Endothelial cell of hepatic sinusoid (primary cell): Measurements from ENCODE around the gene LCE3D.
"Not testable (repeated sequence)": the region's sequence is repeated elsewhere in the genome, so short reads cannot be mapped to it uniquely, and the experiment has no call there.

Experiments
- in situ Hi-C: cut with HindIII; loops from 2 replicates; pipeline ENCODE4 v1.10.0; 2017; ENCODE audit warnings: low sequenced_read_pairs

The LCE3D gene, protein sequence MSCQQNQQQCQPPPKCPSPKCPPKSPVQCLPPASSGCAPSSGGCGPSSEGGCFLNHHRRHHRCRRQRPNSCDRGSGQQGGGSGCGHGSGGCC

GRCh38 chr1:152580433-152580832 is at the start of gene LCE3D:
Gene LCE3D (minus strand): TSS chr1:152580516. CDS start chr1:152579936, 580 bp downstream.
- in situ Hi-C loops, result no loop called here

DNA sequence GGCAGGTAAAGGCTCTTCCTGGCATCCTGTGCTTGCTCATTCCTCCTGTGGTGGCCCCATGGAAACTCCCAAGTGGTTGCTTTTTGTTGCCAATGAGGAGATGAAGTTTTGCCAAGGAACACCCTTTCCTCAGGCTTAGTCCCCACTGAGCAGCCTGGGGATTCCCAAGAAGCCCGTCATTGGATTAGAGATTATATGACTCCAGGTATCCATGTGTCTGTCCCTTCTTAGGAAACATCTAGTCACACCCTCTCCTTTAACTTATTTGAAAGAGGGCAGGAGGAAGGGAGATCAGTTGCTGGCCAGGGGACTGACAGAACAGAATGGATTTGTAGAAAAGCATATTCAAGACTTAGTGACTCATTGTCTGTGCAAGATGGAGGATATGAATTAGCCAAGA is 46.4 kb upstream of the LCE3D start:
- in situ Hi-C loops, result no loop called here

GRCh38 chr1:152623203-152623844 is 43.0 kb upstream of the LCE3D start:
- in situ Hi-C loops, result no loop called here

GRCh38 chr1:152622803-152623202 is 42.5 kb upstream of the LCE3D start, which contains the start of gene LCE3A:
Gene LCE3A (minus strand): TSS chr1:152623103. CDS start chr1:152623103, 0 bp downstream.
- in situ Hi-C loops, result no loop called here

DNA sequence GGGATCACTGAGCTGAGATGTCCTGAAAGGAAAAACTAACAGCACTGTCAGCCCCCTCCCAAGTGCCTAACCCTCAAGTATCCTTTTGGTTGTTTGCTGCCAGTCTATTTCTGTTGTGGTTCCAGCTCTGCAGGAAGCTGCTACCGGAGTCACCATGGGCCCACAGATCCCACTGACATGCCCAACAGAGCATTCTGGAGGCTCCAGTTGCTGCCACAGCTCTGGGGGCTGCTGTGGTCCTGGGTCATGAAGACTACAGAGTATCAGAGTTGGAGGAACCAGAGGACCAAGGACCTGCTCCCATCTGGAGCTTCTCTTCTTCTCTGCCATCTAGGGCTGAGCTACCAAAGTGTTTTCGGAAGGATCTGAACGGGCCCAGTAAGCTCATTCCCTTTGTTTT is 41.7 kb upstream of the LCE3D start:
- in situ Hi-C loops, result no loop called here

GRCh38 chr1:152613511-152613910 is 33.2 kb upstream of the LCE3D start, which contains the start of gene LCE3B:
Gene LCE3B (plus strand): TSS chr1:152613811. CDS start chr1:152613811, 0 bp downstream.
- in situ Hi-C loops, result no loop called here

GRCh38 chr1:152599934-152600333 is 19.6 kb upstream of the LCE3D start, which contains the start of gene LCE3C:
Gene LCE3C (plus strand): TSS chr1:152600234. CDS start chr1:152600732, 498 bp downstream.
- in situ Hi-C loops, result no loop called here

GRCh38 chr1:152596986-152597385 is 16.7 kb upstream of the LCE3D start:
- in situ Hi-C loops, result no loop called here

- in situ Hi-C loops, result no loop called here
Measured at GRCh38 chr1:152585586-152585985, 5.3 kb upstream of the LCE3D start.

DNA sequence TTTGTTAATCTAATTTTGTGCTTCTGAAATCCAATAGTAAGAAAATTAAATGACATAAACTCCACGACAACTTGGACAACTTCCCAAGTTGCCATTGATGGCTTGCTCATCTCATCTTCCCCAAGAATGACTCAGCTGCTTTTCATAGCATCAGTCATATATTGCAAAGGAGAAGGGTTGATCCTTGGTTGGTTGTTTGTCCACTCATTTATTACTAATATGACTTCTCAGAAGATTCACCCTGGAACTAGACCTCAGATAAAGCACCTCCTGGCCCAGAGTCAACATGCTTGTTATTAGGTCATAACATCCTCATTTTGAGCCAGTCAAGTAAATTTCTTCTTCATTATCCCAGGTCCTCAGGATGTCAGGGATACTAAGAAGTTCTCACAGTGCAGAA is 2.3 kb upstream of the LCE3D start:
- in situ Hi-C loops, result no loop called here

DNA sequence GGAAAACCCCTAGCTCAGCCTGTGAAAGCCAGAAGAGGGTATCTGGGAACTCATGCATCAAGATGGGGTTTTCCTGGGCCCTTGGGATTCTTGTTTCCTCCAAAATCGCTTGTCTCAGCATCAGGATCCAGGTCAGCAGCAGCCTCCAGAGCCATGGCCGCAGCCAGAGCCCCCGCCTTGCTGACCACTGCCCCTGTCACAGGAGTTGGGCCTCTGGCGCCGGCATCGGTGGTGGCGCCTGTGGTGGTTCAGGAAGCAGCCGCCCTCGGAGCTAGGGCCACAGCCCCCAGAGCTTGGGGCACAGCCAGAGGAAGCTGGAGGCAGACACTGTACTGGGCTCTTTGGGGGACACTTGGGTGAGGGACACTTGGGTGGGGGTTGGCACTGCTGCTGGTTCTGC is 790 bp downstream of the LCE3D start:
- in situ Hi-C loops, result not testable (repeated sequence)

DNA sequence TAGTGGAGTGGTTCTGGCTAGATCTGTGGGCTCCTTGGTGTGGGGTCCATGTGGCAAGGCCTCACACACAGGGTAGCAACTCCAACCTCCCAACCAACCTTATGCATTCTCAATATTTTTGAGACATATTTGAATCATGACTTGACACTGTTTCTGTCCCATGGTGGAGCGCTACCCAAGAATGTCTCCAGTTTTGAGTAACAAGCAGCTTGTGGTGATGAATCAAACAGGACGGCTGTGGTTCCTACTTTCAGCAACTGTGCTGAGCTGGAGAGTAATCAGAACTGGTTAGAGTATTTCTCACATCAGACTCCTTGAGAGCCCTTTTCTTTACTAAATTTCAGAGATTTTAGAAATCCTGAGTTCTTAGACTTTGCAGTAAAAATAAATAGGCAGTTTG is 3.1 kb downstream of the LCE3D start:
- in situ Hi-C loops, result no loop called here

- in situ Hi-C loops, result no loop called here
Measured at GRCh38 chr1:152566681-152567080, 13.6 kb downstream of the LCE3D start, which contains the start of gene LCE3E. Gene LCE3E (minus strand): TSS chr1:152566780. CDS start chr1:152566208, 572 bp downstream.

DNA sequence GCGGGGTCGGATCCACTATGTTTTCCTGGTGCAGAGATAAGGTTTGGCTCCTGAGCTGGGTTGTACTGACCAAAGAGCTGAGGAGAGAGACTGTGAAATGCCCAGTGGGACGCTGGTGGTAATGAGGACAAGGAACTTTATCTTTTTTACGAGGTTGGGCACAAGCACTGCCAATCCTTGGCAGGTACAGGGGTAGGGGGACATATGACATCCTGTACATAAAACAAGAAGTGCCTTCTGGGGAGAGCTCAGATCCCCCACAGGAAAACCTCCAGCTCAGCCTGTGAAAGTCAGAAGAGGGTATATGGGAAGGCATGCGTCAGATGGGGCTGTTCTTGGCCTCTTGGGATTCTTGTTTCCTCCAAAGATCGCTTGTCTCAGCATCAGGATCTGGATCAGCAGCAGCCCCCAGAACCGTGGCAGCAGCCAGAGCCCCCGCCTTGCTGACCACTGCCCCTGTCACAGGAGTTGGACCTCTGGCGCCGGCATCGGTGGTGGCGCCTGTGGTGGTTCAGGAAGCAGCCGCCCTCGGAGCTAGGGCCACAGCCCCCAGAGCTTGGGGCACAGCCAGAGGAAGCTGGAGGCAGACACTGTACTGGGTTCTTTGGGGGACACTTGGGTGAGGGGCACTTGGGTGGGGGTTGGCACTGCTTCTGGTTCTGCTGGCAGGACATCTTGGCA is 14.6 kb downstream of the LCE3D start:
- in situ Hi-C loops, result no loop called here

- in situ Hi-C loops, result no loop called here
Measured at GRCh38 chr1:152565115-152565514, 15.2 kb downstream of the LCE3D start.

DNA sequence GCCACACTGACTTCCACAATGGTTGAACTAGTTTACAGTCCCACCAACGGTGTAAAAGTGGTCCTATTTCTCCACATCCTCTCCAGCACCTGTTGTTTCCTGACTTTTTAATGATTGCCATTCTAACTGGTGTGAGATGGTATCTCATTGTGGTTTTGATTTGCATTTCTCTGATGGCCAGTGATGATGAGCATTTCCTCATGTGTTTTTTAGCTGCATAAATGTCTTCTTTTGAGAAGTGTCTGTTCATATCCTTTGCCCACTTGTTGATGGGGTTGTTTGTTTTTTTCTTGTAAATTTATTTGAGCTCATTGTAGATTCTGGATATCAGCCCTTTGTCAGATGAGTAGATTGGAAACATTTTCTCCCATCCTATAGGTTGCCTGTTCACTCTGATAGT is 32.0 kb downstream of the LCE3D start:
- in situ Hi-C loops, result not testable (repeated sequence)

- in situ Hi-C loops, result no loop called here
Measured at GRCh38 chr1:152546704-152547103, 33.6 kb downstream of the LCE3D start.

- in situ Hi-C loops, result no loop called here
Measured at GRCh38 chr1:152543820-152544219, 36.5 kb downstream of the LCE3D start.

- in situ Hi-C loops, result no loop called here
Measured at GRCh38 chr1:152539901-152540300, 40.4 kb downstream of the LCE3D start.

DNA sequence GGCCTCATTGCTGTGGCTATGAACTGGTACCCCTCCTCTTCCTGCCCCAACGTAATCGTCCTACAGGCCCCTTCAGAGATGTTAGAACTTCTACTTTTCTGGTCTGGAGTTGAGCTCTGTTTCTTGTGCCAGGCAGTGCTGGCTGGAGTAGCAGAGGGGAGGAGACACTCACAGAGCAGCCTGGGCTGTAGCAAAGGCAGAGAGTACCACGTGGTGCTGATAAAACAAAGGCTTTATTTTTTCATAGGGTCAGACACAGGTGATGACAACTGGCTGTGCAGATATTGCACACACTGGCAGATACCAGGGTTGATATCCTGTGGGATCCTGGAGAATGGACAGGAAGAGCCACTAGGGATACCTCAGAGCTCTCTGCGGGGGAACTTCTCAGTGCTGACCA is 42.8 kb downstream of the LCE3D start:
- in situ Hi-C loops, result no loop called here

GRCh38 chr1:152535774-152536173 is 44.5 kb downstream of the LCE3D start:
- in situ Hi-C loops, result no loop called here

GRCh38 chr1:152533327-152533938 is 46.9 kb downstream of the LCE3D start:
- in situ Hi-C loops, result no loop called here
